PFSK-1 (cell line): ENCODE measurements around the gene MYCN.

ENCODE experiments used
- FOXP2 ChIP-seq: optimal IDR thresholded peaks from 2 replicates; pipeline ENCODE3; 2011; ENCODE audit warnings: borderline replicate concordance, control low read depth, inconsistent platforms; ENCODE audit not compliant: insufficient read depth; ENCODE audit errors: extremely low read length, extremely low read depth
- POLR2AphosphoS5 ChIP-seq: IDR thresholded peaks from 2 replicates; pipeline ENCODE4 v1.6.1; 2012; ENCODE audit warnings: low read depth, mild to moderate bottlenecking, control low read depth, low read length, moderate library complexity
- SIN3A ChIP-seq: IDR thresholded peaks from 2 replicates; pipeline ENCODE4 v1.6.1; 2012; ENCODE audit warnings: mild to moderate bottlenecking, low read length, moderate library complexity, borderline replicate concordance; ENCODE audit not compliant: insufficient read depth
- TAF1 ChIP-seq: IDR thresholded peaks from 2 replicates; pipeline ENCODE4 v1.6.1; 2012; ENCODE audit warnings: low read length, control low read depth, borderline replicate concordance; ENCODE audit not compliant: insufficient read depth
- TF ChIP-seq, protein P1 (sequence below), 2 experiments: IDR thresholded peaks; 2 replicates each; pipeline versions ENCODE4 v1.6.1 to v1.8.0; 2011 to 2012; ENCODE audit warnings: low read depth in 2 of 2, low read length in 2 of 2, control low read depth in 1 of 2, inconsistent platforms in 1 of 2, mild to moderate bottlenecking in 1 of 2, moderate library complexity in 1 of 2; ENCODE audit not compliant: insufficient read depth in 1 of 2

- TF ChIP-seq, protein P1, sequence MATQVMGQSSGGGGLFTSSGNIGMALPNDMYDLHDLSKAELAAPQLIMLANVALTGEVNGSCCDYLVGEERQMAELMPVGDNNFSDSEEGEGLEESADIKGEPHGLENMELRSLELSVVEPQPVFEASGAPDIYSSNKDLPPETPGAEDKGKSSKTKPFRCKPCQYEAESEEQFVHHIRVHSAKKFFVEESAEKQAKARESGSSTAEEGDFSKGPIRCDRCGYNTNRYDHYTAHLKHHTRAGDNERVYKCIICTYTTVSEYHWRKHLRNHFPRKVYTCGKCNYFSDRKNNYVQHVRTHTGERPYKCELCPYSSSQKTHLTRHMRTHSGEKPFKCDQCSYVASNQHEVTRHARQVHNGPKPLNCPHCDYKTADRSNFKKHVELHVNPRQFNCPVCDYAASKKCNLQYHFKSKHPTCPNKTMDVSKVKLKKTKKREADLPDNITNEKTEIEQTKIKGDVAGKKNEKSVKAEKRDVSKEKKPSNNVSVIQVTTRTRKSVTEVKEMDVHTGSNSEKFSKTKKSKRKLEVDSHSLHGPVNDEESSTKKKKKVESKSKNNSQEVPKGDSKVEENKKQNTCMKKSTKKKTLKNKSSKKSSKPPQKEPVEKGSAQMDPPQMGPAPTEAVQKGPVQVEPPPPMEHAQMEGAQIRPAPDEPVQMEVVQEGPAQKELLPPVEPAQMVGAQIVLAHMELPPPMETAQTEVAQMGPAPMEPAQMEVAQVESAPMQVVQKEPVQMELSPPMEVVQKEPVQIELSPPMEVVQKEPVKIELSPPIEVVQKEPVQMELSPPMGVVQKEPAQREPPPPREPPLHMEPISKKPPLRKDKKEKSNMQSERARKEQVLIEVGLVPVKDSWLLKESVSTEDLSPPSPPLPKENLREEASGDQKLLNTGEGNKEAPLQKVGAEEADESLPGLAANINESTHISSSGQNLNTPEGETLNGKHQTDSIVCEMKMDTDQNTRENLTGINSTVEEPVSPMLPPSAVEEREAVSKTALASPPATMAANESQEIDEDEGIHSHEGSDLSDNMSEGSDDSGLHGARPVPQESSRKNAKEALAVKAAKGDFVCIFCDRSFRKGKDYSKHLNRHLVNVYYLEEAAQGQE (IDR thresholded peaks at IDR 0.05; ENCODE audit: insufficient read depth in 1 of 2, low read depth in 2 of 2, low read length in 2 of 2), result no peak
- TF ChIP-seq POLR2AphosphoS5 (no peak), TAF1 (no peak), SIN3A (no peak), FOXP2 (no peak)
These were observed 9.2 kb downstream of the MYCN start for GRCh38 chr2:15949551-15949950.
